WTC11 (cell line): Measurements from ENCODE around the gene PVALB.

Experiments
- CREB1 ChIP-seq: sonication (generic); formaldehyde crosslinking; IDR thresholded peaks from 2 replicates; pipeline ENCODE4 v1.8.0; 2023; ENCODE audit warnings: mild to moderate bottlenecking, missing genetic modification reagents
- CREM ChIP-seq: sonication (generic); formaldehyde crosslinking; IDR thresholded peaks from 2 replicates; pipeline ENCODE4 v1.8.1; 2022; ENCODE audit warnings: mild to moderate bottlenecking, missing genetic modification reagents, moderate library complexity
- FOXP1 ChIP-seq: sonication (generic); formaldehyde crosslinking; IDR thresholded peaks from 2 replicates; pipeline ENCODE4 v1.8.0; 2022; ENCODE audit warnings: missing genetic modification reagents, mild to moderate bottlenecking, moderate library complexity, borderline replicate concordance
- NR3C1 ChIP-seq: sonication (generic); formaldehyde crosslinking; conservative IDR thresholded peaks from 2 replicates; pipeline ENCODE4 v1.8.1; 2023; ENCODE audit warnings: low read depth, mild to moderate bottlenecking, missing genetic modification reagents
- SP1 ChIP-seq: sonication (generic); formaldehyde crosslinking; conservative IDR thresholded peaks from 2 replicates; pipeline ENCODE4 v1.8.1; 2022; ENCODE audit warnings: missing genetic modification reagents
- TEAD1 ChIP-seq: sonication (generic); formaldehyde crosslinking; IDR thresholded peaks from 2 replicates; pipeline ENCODE4 v1.8.0; 2022; ENCODE audit warnings: mild to moderate bottlenecking, missing genetic modification reagents
- TP53 ChIP-seq: sonication (generic); formaldehyde crosslinking; IDR thresholded peaks from 2 replicates; pipeline ENCODE4 v1.8.1; 2023; ENCODE audit warnings: mild to moderate bottlenecking, missing genetic modification reagents
- TF ChIP-seq, protein P1 (sequence below): sonication (generic); formaldehyde crosslinking; IDR thresholded peaks from 2 replicates; pipeline ENCODE4 v1.8.0; 2022; ENCODE audit warnings: mild to moderate bottlenecking, missing genetic modification reagents
- TF ChIP-seq, protein P2 (sequence below): fragments of 200-600 bp; IDR thresholded peaks from 2 replicates; pipeline ENCODE4 v1.8.0; 2022; ENCODE audit warnings: antibody characterized with exemption
- TF ChIP-seq, protein P3 (sequence below): sonication (generic); formaldehyde crosslinking; conservative IDR thresholded peaks from 2 replicates; pipeline ENCODE4 v1.8.1; 2022; ENCODE audit warnings: mild to moderate bottlenecking, missing genetic modification reagents
- TF ChIP-seq, protein P4 (sequence below): sonication (generic); formaldehyde crosslinking; IDR thresholded peaks from 2 replicates; pipeline ENCODE4 v1.8.1; 2023; ENCODE audit warnings: mild to moderate bottlenecking, missing genetic modification reagents

DNA sequence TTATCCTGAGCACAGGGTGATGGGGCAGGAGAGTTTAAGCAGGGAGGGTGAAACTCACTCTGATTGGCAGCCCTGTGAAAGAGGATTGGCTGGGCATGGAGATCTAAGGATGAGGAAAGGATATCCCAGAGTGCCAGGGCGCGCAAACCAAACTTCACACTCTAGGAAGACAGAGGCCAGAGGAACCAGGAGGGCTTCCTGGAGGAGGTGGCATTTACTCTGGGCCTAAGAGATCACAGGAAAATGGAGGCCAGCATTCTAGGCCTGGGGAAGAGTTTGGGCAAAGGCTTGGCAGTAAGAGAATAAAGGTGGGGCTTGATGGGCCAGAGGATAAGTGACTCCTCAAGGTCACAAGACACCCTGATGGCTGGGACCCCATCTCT, 43.6 kb upstream of the PVALB start:
- TF ChIP-seq, protein P1, sequence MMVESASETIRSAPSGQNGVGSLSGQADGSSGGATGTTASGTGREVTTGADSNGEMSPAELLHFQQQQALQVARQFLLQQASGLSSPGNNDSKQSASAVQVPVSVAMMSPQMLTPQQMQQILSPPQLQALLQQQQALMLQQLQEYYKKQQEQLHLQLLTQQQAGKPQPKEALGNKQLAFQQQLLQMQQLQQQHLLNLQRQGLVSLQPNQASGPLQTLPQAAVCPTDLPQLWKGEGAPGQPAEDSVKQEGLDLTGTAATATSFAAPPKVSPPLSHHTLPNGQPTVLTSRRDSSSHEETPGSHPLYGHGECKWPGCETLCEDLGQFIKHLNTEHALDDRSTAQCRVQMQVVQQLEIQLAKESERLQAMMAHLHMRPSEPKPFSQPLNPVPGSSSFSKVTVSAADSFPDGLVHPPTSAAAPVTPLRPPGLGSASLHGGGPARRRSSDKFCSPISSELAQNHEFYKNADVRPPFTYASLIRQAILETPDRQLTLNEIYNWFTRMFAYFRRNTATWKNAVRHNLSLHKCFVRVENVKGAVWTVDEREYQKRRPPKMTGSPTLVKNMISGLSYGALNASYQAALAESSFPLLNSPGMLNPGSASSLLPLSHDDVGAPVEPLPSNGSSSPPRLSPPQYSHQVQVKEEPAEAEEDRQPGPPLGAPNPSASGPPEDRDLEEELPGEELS (CRISPR knock-in tag): no peak
- TF ChIP-seq CREM (no peak), SP1 (CRISPR knock-in tag) (no peak), NR3C1 (no peak), CREB1 (CRISPR knock-in tag) (no peak), TEAD1 (CRISPR knock-in tag) (no peak), FOXP1 (CRISPR knock-in tag) (no peak), TP53 (CRISPR knock-in tag) (no peak)
- TF ChIP-seq, protein P2, sequence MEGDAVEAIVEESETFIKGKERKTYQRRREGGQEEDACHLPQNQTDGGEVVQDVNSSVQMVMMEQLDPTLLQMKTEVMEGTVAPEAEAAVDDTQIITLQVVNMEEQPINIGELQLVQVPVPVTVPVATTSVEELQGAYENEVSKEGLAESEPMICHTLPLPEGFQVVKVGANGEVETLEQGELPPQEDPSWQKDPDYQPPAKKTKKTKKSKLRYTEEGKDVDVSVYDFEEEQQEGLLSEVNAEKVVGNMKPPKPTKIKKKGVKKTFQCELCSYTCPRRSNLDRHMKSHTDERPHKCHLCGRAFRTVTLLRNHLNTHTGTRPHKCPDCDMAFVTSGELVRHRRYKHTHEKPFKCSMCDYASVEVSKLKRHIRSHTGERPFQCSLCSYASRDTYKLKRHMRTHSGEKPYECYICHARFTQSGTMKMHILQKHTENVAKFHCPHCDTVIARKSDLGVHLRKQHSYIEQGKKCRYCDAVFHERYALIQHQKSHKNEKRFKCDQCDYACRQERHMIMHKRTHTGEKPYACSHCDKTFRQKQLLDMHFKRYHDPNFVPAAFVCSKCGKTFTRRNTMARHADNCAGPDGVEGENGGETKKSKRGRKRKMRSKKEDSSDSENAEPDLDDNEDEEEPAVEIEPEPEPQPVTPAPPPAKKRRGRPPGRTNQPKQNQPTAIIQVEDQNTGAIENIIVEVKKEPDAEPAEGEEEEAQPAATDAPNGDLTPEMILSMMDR: no peak
- TF ChIP-seq, protein P3, sequence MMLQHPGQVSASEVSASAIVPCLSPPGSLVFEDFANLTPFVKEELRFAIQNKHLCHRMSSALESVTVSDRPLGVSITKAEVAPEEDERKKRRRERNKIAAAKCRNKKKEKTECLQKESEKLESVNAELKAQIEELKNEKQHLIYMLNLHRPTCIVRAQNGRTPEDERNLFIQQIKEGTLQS: no peak
- TF ChIP-seq, protein P4, sequence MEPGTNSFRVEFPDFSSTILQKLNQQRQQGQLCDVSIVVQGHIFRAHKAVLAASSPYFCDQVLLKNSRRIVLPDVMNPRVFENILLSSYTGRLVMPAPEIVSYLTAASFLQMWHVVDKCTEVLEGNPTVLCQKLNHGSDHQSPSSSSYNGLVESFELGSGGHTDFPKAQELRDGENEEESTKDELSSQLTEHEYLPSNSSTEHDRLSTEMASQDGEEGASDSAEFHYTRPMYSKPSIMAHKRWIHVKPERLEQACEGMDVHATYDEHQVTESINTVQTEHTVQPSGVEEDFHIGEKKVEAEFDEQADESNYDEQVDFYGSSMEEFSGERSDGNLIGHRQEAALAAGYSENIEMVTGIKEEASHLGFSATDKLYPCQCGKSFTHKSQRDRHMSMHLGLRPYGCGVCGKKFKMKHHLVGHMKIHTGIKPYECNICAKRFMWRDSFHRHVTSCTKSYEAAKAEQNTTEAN (CRISPR knock-in tag): no peak
